OCI-LY7 (cell line): ENCODE results near the gene SCGN.

Experiments used
- CTCF ChIP-seq: fragments of 200-600 bp; sonication (generic); conservative IDR thresholded peaks from 2 replicates; pipeline ENCODE4 v1.5.1; 2014; ENCODE audit warnings: mild to moderate bottlenecking, antibody characterized with exemption, low read length, moderate library complexity, mixed read lengths
- EZH2phosphoT487 ChIP-seq: fragments of 200-600 bp; sonication (generic); IDR thresholded peaks from 2 replicates; pipeline ENCODE4 v1.6.1; 2018; ENCODE audit warnings: low read depth, borderline replicate concordance, mild to moderate bottlenecking, mixed run types, antibody characterized with exemption, low read length, moderate library complexity, mixed read lengths

DNA sequence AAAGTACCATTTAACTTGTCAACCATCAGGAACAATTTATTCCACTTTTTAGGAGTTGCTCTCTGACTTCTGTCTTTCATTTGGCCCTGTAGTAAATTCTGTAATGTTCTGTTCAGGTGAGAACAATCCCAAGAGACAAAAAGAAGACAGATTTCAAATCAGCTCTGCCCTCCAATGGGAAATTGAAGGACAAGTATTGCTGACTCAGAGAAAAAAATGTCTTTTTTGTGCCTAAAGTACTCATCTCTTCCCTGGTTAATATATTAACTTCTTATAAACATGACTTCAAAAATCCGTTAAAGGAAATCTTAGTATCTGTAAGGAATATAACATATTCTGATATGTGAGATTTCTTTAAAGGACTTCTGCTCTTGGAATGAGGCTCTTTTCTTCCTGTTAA lies 38.6 kb upstream of the SCGN start:
- TF ChIP-seq CTCF = no peak
- no peak for TF ChIP-seq EZH2phosphoT487
